SU-DHL-6 (cell line): ENCODE results near the gene SACM1L.
A peak's percentile ranks its signal among the peaks of the same experiment; 100 is the strongest.

Source experiments
- H2AFZ ChIP-seq: fragments of 200-600 bp; sonication (generic); 2 replicates; pipeline ENCODE4 v1.6.1; 2014; ENCODE audit warnings: low read depth, mild to moderate bottlenecking, moderate library complexity, mixed read lengths, antibody characterized with exemption, low read length; ENCODE audit not compliant: severe bottlenecking
- H3F3A ChIP-seq: fragments of 200-600 bp; shearing (Covaris generic); 2 replicates; pipeline ENCODE4 v1.6.0; 2016; ENCODE audit warnings: antibody characterized with exemption, mild to moderate bottlenecking; ENCODE audit not compliant: insufficient read depth
- H3K27ac ChIP-seq: fragments of 200-600 bp; sonication (generic); 2 replicates; pipeline ENCODE4 v1.5.1; 2016; ENCODE audit warnings: low read depth, mild to moderate bottlenecking, low read length, moderate library complexity, mixed read lengths
- H3K27me3 ChIP-seq: fragments of 200-600 bp; sonication (generic), shearing (Covaris generic); 2 replicates; pipeline ENCODE4 v1.6.0; 2014; ENCODE audit warnings: mild to moderate bottlenecking, low read length
- H3K36me3 ChIP-seq: fragments of 200-600 bp; sonication (generic); 2 replicates; pipeline ENCODE4 v1.6.1; 2014; ENCODE audit warnings: mild to moderate bottlenecking, low read length, mixed read lengths
- H3K4me2 ChIP-seq: fragments of 300-600, 200-600 bp; shearing (Covaris generic), sonication (generic); 2 replicates; pipeline ENCODE4 v1.6.0; 2014; ENCODE audit warnings: low read length, low read depth, mild to moderate bottlenecking; ENCODE audit not compliant: poor library complexity, severe bottlenecking
- H3K4me3 ChIP-seq: fragments of 200-600 bp; sonication (generic); 2 replicates; pipeline ENCODE4 v1.5.1; 2014; ENCODE audit warnings: antibody characterized with exemption, low read length, mild to moderate bottlenecking, mixed read lengths; ENCODE audit not compliant: insufficient read depth, poor library complexity, severe bottlenecking
- H3K79me2 ChIP-seq: fragments of 200-600 bp; sonication (generic); 2 replicates; pipeline ENCODE4 v1.6.1; 2014; ENCODE audit warnings: mild to moderate bottlenecking, low read length, moderate library complexity; ENCODE audit not compliant: insufficient read depth
- H3K9ac ChIP-seq: fragments of 200-600 bp; sonication (generic); 2 replicates; pipeline ENCODE4 v1.7.0; 2014; ENCODE audit warnings: mild to moderate bottlenecking, low read length
- H3K9me2 ChIP-seq: fragments of 200-600 bp; sonication (generic); replicated peaks from 2 replicates; pipeline ENCODE4 v1.6.1; 2014; ENCODE audit warnings: low read length; ENCODE audit not compliant: insufficient read depth
- H3K9me3 ChIP-seq: fragments of 200-600 bp; sonication (generic); 2 replicates; pipeline ENCODE4 v1.6.1; 2014; ENCODE audit warnings: low read length, mixed read lengths; ENCODE audit not compliant: insufficient read depth
- H4K20me1 ChIP-seq: fragments of 200-600 bp; sonication (generic); 2 replicates; pipeline ENCODE4 v1.6.1; 2014; ENCODE audit warnings: low read depth, mild to moderate bottlenecking, antibody characterized with exemption, low read length, moderate library complexity, mixed read lengths
- CTCF ChIP-seq: fragments of 200-600 bp; sonication (generic); IDR thresholded peaks from one replicate; pipeline ENCODE4 v1.5.1; 2017; ENCODE audit warnings: antibody characterized with exemption, mild to moderate bottlenecking, low read length, moderate library complexity; ENCODE audit not compliant: insufficient read depth, poor library complexity, severe bottlenecking
- EZH2phosphoT487 ChIP-seq: fragments of 200-600 bp; sonication (generic), shearing (Covaris generic); conservative IDR thresholded peaks from 2 replicates; pipeline ENCODE4 v1.6.1; 2018; ENCODE audit warnings: mild to moderate bottlenecking, antibody characterized with exemption, low read length, moderate library complexity, mixed read lengths

Gene SACM1L

GRCh38 chr3:45690336-45691035 lies 1.3 kb downstream of the SACM1L start:
- peaks cover 6% of the 10 kb centered on the region; the same call in 1 of the 2 replicates for H3F3A ChIP-seq
- H3K27ac ChIP-seq = peak overlapping the region; percentile 70; the same call in 1 of the 2 replicates
- H4K20me1 ChIP-seq = no peaks in the 10 kb centered on the region
- H3K4me2 ChIP-seq = peak overlapping the region; percentile 68
- TF ChIP-seq EZH2phosphoT487 = no peak
- no peak for TF ChIP-seq CTCF
- H3K4me3 ChIP-seq = peak overlapping the region; percentile 68
- no peak overlapping the region for H2AFZ ChIP-seq
- H3K9me2 ChIP-seq = no peaks in the 10 kb centered on the region
- H3K9ac ChIP-seq = peak overlapping the region; percentile 90
- H3K36me3 ChIP-seq = no peaks in the 10 kb centered on the region
- no peaks in the 10 kb centered on the region for H3K27me3 ChIP-seq
- no peaks in the 10 kb centered on the region for H3K9me3 ChIP-seq
- peaks cover 61% of the 10 kb centered on the region for H3K79me2 ChIP-seq

- Histone ChIP-seq H3K27ac (no peak overlapping the region), H3K36me3 (no peaks in the 10 kb centered on the region), H3K4me3 (no peak overlapping the region), H2AFZ (no peak overlapping the region), H3K4me2 (peak overlapping the region; percentile 68), H4K20me1 (no peaks in the 10 kb centered on the region), H3K9me2 (no peaks in the 10 kb centered on the region), H3K27me3 (no peaks in the 10 kb centered on the region), H3K9me3 (no peaks in the 10 kb centered on the region), H3K9ac (no peak overlapping the region), H3F3A (peaks cover 6% of the 10 kb centered on the region; the same call in 1 of the 2 replicates), H3K79me2 (peaks cover 72% of the 10 kb centered on the region)
- TF ChIP-seq EZH2phosphoT487 = no peak
- TF ChIP-seq CTCF = no peak
Observed at GRCh38 chr3:45691842-45692241, 2.6 kb downstream of the SACM1L start.

- no peaks in the 10 kb centered on the region for H3K9me2 ChIP-seq
- no peaks in the 10 kb centered on the region for H4K20me1 ChIP-seq
- H3F3A ChIP-seq = peaks cover 6% of the 10 kb centered on the region; the same call in 1 of the 2 replicates
- H3K4me2 ChIP-seq = no peak overlapping the region
- H3K27ac ChIP-seq = no peak overlapping the region
- no peaks in the 10 kb centered on the region for H3K9me3 ChIP-seq
- H3K27me3 ChIP-seq = no peaks in the 10 kb centered on the region
- H2AFZ ChIP-seq = no peak overlapping the region
- peaks cover 81% of the 10 kb centered on the region for H3K79me2 ChIP-seq
- no peak overlapping the region for H3K9ac ChIP-seq
- H3K4me3 ChIP-seq = no peak overlapping the region
- TF ChIP-seq CTCF (no peak), EZH2phosphoT487 (no peak)
- no peaks in the 10 kb centered on the region for H3K36me3 ChIP-seq
Observed at GRCh38 chr3:45692866-45693265, 3.7 kb downstream of the SACM1L start.
